CD4-positive, alpha-beta T cell treated with Interleukin-12 subunit alpha and Interleukin-12 subunit beta, for 1 hour (primary cell): ENCODE results near the gene DCST1.

Experiments
- DNase-seq: peaks from one replicate; pipeline ENCODE4 v3.0.0-alpha.2; 2020

Gene DCST1

DNA sequence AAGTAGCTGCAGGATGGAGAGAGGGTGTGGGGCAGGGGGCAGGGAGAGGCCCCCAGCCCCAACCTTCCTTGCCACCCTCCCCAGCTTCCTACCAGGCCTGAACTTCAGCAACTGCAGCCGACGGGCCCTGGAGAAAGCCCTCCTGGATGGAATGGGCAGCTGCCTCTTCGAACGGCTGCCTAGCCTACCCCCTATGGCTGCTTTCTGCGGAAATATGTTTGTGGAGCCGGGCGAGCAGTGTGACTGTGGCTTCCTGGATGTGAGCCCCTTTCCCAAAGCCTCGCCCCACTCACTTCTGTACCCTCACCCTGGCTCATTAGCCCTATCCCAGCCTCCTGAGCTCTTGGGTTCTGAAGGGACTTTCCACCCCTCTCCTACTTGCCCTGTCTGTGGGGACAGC is 23.5 kb downstream of the DCST1 start:
- no peak for DNase-seq

DNA sequence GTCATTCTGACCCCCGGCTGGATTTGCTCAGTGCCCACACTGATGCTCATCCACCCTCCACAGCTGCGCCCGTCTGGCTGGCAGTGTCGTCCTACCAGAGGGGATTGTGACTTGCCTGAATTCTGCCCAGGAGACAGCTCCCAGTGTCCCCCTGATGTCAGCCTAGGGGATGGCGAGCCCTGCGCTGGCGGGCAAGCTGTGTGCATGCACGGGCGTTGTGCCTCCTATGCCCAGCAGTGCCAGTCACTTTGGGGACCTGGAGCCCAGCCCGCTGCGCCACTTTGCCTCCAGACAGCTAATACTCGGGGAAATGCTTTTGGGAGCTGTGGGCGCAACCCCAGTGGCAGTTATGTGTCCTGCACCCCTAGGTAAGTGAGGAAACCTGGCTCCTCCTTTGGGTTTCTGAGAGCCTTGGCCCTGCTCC is 24.2 kb downstream of the DCST1 start:
- DNase-seq, result no peak

DNA sequence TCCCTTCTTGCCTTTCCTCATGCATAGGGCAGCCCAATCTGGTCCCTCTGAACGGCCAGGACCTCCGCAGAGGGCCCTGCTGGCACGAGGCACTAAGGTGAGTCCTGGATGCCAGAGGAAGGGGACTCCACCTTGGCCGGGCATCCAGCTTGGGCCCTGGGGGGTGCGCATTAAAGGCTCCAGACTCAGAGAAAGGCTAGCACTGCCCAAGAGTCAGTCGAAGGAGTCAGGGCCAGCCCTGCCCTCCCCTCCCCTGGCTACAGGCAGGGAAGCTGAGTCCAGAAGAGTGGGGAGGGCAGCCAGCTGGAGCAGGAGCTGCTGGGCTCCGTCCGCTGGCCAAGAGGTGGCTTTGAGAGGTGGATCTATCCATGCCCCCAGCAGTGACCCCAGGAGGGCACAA is 27.1 kb downstream of the DCST1 start:
- no peak for DNase-seq

DNA sequence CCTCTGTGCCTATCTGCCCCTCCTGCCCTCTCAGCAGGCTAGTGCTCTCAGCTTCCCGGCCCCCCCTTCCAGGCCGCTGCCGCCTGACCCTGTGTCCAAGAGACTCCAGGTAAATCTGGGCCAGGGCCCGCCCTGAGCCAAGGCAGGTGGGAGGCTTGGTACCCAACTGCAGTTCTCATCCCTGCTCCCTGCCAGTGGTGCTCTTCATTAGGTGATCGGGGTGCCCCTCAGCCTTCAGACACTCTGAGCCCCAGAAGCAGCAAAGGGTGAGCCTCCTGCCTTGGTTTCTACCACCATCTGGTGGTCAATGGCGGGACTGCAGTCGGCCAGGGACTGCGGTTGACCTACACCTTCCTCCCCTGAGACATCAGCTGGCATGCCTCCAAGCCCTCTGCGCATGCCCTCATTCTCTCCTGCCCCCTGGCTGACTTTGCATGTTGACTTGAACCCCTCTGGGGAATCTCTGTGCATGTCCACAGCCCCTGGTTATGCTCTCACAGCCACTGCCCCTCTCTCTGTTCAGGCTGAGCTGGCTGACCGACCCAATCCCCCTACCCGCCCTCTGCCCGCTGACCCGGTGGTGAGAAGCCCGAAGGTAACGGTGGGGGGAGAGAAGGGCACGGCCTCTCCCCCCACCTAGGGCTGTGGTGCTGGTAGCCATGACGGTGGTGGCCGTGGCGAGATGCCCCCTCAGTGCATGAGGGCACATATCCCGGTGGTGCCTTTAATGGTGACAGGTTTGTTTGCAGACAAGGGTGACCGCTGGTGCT is 27.9 kb downstream of the DCST1 start:
- peak; percentile 96 for DNase-seq

DNA sequence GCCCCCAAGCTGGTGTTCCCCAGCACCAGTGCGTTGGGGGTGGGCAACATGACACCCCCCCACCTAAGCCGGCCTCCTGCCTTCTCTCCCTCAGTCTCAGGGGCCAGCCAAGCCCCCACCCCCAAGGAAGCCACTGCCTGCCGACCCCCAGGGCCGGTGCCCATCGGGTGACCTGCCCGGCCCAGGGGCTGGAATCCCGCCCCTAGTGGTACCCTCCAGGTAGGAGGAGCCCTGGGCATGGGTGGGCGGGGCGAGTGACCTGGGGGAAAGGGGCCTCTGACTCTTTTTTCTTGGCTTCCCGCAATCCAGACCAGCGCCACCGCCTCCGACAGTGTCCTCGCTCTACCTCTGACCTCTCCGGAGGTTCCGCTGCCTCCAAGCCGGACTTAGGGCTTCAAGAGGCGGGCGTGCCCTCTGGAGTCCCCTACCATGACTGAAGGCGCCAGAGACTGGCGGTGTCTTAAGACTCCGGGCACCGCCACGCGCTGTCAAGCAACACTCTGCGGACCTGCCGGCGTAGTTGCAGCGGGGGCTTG is 28.6 kb downstream of the DCST1 start:
- DNase-seq, result no peak

DNA sequence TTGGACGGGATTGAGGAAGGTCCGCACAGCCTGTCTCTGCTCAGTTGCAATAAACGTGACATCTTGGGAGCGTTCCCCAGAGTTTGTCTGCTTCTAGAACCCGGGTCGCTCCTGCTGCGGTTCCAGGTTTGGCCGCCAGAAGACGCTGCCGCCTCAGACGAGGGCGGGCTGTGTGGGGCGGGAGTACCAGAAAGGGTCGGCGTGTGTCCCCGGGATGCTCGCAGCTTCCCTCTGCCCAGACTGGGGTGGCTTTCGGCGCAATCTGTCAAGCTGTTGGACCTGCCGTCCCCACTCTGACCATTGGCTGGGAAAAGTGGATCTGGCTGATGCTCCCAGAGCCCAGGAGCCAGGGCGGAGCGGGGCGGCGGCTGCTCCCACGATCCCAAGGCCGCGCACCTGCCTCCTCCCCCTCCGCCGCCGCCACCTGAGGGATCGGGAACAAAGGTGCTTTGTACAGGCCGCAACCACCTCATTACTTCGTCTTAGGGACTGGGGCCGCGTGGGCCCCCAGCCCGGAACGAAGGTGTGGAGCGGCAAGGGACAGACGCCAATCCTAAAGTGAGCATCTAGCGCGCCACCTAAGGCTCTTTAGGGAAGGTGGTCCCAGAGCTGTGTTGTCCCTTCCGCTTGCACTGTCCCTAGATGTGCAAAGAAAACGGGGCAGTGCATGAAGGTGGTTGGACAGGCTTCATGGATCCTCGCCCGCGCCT is 29.2 kb downstream of the DCST1 start:
- peak; percentile 79 for DNase-seq

DNA sequence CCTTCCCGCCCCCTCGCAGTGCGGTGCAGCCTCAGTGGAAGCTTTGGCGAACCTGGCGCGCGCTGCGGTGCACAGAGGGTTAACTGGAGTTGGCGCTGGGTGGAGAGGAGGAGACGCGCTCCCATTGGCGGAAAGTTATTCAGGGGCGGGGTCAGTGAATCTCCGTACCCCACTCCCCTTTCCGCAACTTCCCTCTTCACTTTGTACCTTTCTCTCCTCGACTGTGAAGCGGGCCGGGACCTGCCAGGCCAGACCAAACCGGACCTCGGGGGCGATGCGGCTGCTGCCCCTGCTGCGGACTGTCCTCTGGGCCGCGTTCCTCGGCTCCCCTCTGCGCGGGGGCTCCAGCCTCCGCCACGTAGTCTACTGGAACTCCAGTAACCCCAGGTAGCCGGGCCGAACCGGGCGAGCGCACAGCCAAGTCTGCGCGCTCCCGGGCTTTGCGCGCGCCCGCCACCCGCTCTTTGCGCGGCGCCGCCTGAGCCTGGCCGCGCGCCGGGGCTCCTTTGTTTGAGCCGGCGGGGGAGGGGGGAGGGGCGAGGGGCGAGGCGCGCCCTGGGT is 30.0 kb downstream of the DCST1 start, which contains the start of gene EFNA4:
Gene EFNA4 (plus strand): TSS at position 191 of the 561 bp plus-strand sequence. CDS start 84 bp downstream, at position 275.
- DNase-seq, result peak; percentile 89

DNA sequence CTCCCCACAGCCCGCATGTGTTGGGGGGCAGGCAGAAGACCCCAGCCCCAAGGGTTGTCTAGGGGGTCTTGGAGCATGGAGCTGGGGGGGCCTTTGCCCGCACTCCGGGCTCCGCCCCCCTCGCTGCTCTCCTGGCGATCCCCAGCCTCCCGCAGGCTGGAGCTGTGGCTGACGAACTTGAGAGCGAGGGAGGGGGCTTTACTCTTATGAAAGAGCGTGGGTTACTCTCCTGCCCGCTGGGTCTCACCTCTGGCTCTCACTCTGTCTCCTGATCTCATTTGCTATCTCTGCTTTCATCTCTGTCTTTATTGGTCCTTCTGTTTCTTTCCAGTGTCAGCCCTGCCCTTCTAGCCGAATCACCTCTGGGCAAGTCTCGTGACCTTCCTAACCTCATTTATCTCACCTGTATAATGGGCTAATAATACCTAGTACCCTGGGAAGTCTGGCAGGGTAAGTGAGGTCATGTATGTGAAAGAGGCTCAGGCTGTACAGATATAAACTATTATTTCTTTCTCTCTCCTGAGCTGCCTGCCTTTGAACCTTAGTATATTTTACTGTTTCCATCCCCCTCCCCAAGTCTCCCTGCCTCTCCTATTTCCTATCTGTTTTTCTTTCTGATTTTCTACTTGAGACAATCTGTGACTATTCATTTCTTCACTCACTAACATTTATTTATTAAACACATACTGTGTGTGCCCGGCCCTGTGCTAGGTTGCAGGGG is 30.6 kb downstream of the DCST1 start:
- DNase-seq, result peak; percentile 47

DNA sequence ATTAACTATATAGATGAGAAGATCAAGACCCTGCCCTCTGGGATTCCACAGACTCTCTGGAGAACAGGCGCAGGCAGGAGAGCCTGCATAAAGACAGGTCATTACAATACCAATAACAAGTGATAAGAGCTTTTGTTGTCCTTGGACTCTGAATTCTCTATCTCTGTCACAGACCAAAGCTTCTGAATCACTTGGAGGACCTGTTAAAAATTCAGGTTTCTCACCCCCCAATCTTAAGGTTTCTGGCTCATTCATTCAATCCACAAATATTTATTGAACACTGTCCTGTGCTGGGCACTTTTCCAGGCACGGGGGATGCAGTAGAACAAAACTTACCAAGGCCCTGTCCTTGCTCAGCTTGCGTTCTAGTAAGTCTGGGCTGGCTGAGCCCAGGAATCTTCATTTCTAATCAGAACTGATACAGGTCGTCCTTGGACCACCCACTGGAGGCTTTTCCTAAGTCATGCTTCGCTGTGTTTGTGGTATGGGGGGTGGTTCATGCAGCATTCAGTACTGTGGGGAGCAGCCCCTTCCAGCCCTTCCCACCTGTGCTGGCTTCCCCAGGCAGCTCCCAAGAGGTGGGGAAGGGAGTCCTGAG is 31.3 kb downstream of the DCST1 start:
- no peak for DNase-seq

DNA sequence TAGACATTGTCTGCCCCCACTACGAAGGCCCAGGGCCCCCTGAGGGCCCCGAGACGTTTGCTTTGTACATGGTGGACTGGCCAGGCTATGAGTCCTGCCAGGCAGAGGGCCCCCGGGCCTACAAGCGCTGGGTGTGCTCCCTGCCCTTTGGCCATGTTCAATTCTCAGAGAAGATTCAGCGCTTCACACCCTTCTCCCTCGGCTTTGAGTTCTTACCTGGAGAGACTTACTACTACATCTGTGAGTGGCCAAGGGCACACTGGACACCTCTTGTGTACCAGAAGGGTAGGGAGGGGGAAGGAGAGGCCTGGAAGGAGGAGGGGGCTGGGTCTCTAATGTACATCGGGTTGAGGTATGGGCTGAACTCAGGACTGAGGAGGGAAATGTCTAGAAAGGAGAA is 33.2 kb downstream of the DCST1 start:
- no peak for DNase-seq

DNA sequence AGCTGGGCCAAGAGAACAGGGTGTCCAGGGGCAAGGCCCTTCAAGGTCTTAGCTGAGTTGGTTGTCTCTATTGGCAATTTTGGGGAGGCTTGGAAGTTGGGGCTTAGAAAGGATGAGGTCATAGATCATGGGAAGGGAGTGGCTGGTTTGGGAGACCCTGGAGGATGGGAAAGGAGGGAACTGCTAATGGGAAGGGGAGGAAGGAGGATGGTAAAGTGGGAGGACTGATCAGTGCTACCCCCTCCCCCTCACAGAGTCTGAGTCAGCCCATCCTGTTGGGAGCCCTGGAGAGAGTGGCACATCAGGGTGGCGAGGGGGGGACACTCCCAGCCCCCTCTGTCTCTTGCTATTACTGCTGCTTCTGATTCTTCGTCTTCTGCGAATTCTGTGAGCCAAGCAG is 35.0 kb downstream of the DCST1 start:
- no peak for DNase-seq

DNA sequence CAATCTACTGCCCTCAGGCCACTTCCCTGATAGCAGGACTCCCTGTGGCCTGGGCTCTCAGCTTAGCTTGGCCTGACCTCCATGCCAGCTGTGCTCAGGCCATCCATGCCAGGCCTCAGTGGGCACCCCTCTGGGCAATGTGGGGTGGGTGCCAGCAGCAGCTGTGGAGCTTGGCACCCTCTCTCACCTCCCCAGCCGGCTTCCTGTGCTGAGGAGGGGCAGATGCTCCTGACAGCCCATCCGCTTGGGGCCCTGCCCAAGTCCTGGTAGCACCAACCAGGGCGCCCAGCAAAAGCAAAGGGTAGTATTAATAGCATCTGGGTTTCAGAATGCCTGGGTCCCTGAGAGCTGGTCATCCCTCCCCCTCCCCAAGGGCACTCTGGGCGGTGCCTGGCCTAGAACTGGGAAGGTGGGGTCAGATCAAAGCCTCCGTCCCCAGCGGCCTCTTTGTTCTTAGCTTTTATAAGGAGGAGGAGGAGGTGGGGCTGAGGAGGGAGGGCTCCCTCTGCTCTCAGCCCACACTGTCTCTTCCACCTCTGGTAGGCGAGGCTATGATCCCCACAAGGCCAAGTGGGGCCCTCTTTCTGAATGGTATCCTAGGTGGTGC is 36.0 kb downstream of the DCST1 start:
- no peak for DNase-seq

DNA sequence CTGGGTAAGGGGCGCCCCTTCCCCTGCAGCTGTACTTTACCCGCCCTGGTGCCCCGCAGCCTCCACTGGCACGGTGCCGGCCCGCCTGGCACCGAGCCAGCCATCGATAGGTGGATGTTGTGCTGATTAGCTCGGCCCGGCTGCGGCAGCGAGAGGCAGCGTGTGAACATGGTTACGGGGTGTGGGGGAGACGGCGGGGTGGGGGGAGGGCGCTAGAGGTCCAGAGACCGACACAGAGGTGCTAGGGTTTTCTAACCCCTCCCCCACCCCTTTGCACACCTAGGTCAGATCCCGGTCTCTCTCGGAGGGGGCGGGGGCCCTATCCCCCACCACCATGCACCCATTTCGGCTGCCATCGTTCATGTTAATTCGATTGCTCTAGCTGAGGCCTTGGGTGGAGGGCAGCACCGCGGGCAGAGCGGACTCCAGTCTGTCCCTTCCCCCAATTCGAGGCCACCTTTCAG is 36.6 kb downstream of the DCST1 start:
- DNase-seq, result no peak

DNA sequence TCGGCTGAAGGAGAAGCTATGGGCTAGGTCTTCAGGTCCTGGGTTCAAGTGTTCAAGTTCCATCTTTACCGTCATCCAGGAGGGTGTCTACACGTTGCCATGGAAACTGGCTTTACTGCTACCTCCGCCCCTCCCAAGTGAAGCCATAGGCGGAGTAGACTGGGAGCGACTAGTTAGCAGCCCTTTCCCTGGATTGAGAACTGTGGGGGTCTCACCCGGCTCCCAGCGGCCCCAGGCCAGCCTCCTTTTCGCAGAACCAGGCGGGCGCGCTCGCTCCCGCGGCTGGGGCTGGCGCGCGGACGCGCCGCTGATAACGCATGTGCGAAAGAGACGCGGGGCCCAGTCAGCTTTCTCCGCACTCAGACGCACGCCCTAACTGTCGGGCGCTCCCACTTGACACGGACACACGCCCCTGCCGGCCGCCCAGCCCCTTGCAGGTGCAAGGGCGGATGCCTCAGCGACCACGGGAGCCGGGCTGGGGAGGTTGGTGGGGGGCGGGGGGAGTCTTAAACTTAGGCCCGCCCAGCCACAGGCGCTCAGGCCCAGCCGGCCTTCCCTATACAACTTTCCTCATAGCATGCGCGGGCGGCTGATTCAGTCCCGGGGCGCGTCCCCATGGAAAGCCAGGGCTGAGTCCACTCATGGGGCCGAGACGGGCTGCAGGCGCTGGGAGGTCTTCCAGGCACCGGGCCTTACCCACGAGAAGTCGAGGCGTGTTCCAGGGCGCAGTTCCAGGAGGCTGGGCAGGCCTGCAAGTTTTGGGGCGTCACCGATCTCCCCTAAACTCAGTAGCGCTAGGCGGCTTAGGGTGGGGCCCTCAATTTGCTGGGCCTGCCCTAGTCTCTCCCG is 37.3 kb downstream of the DCST1 start:
- DNase-seq, result peak; percentile 82

DNA sequence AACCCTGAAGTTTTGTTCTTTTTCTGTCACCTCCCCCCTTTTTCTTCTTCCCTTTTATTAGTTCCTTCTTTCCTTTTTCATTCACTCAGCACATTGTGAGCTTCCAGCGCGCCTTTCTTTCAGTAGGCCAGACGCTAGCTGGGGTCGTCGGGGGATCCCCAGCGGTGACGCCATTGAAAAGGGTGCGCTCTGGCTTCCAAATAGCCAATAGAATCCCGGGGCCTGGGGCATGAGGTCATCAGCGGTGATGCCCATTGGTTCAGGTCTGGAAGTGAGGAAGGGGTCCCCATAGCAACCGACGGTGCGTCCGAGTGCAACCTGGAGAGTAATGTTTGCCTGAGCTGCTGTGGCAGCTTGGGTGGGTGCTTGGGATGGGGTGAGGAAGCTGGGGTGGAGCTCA is 38.1 kb downstream of the DCST1 start:
- no peak for DNase-seq

DNA sequence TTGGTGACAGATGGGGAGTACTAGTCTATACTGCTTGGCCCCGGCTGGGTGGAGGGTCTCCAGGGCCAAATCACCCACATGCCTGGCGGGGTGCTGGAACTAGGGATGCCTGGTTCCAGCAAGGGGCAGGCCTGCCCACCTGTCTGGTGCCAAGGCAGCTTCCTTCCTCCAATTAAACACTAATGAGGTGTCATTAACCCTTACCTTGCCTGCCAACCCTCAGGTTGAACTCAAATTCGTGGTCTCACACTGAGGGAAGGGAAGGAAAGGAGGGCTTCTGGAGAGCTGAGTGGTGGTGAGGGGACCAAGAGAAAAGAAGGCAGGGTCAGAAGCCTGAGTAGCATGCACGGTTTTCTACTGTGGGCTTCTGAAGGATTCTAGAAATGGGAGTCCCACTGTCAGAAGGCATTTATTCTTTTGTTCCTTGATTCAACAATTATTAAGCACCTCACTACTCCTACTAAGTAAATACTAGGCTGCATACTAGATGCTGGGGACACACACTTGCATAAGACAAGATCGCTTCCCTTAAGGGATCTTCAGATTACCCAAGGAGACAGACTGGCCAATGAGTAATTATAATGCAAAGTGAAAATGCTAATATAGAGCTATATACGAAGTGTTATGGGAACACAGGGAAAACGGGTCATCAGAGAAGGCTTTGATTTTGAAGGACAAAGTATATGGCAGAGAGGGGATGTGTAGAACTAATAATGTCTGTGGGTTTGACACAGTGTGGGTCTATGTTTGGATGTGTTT is 39.1 kb downstream of the DCST1 start:
- no peak for DNase-seq

DNA sequence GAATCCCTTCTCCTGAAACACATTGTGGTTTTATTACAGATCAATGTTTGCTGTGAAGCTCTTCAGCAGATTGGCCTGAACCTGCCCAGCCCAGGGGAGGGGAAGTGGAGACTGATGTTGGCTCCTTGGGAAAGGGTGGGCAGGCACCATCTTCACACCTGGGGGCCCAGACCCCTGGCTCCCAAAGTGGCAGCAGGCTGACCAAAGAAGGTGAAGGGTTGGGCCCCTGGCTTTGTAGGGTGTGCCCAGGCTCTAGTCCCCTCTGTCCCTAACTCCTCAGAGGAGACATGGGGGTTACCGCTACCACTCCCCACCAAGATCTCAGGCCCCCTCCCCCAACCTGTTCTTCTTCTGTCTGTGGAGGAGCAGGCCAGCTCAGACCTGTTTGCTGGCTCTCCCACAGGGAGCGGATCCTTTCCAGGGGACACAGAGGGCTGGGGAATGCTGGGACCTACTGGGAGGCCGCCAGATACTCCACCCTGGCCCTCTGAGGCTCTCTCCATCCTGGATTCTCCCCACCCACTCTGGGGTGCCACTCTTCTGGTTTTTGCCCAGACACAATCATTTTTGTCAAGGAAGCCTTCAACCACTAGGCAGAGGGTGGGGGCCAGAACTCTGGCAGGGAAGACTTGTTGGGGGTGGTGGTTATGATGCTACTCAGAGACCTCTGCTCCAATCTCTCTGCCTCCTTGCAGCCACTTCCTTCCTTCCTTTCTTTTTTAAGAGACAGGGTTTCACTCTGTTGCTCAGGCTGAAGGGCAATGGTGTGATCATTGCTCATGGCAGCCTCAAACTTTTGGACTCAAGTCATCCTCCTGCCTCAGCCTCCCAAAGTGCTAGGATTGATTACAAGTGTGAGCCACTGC is 40.0 kb downstream of the DCST1 start:
- no peak for DNase-seq

DNA sequence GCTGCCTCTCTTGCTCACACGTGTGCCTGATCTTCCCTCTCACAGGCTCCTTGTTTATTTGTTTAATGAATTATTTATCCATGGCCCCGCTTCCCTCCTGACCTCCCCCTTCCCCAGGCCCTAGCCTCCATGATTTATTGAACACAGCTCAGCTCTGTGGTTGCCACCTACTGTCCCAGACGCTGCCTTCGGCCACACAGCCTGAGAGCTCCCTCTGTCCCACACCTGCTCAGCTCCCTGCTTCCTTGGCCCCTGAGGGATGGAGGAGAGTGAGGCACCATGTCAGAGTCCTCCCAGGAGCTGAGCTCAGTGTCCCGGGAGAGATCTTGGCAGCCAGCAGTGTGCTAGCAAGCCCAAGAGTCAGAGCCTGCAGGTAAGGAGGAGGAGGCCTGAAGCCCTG is 41.9 kb downstream of the DCST1 start:
- DNase-seq, result no peak

DNA sequence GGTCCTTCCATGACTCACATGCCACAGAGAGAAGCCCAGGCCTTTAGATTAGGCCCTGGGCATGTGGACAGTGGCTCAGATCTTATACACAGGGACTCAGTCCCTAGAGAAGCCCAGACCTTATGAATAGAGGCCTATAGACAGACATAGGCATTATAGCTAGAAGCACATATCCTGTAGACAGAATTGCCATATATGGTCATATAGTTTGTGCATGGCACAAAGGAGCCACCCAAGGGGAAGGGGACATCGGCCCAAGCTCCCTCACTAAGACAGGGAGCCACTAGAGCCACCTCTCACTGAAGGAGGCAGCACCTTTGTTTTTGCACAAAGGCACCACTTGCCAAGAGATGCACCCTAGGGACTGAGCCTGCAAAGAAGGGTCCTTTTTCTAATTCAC is 42.7 kb downstream of the DCST1 start:
- DNase-seq, result no peak
